BJ (cell line): ENCODE data around the gene SFR1. TPM values are rescaled to one million over a fixed set of nuclear protein-coding genes. Genes with fewer than 3 reads are reported as not detected.

ENCODE experiments used
- CTCF ChIA-PET: fragments of 350-600 bp; formaldehyde crosslinking; extraction: SDS; loops from one replicate; lab custom pipeline; 2021; ENCODE audit warnings: antibody characterized with exemption, inconsistent platforms; lab: Yijun Ruan, JAX
- POLR2A ChIA-PET: fragments of 300-600 bp; sonication (Branson Sonifier 250); formaldehyde crosslinking; extraction: SDS; loops from one replicate; lab custom pipeline; 2021; ENCODE audit warnings: antibody characterized with exemption; lab: Charles Lee
- DNase-seq: peaks from one replicate; pipeline ENCODE4 v3.0.0-alpha.2; 2011; ENCODE audit warnings: low read depth
- H3K27me3 ChIP-seq: 2 replicates; pipeline ENCODE4 v1.6.0; 2011; ENCODE audit warnings: low read length; ENCODE audit not compliant: control insufficient read depth, insufficient read depth
- H3K36me3 ChIP-seq: 2 replicates; pipeline ENCODE4 v1.5.1; 2011; ENCODE audit warnings: low read length; ENCODE audit not compliant: control insufficient read depth, insufficient read depth
- H3K4me3 ChIP-seq: 2 replicates; pipeline ENCODE4 v1.5.1; 2011; ENCODE audit warnings: low read depth, mild to moderate bottlenecking, control low read depth, low read length
- CTCF ChIP-seq: IDR thresholded peaks from 2 replicates; pipeline ENCODE4 v1.5.1; 2011; ENCODE audit warnings: low read depth, mild to moderate bottlenecking, control low read depth, inconsistent platforms, low read length, moderate library complexity; ENCODE audit not compliant: insufficient read depth
- polyA plus RNA-seq: library from polyadenylated mRNA; depleted of rRNA; stranded (reverse); fragments of >200 nt; gene quantifications from 2 replicates; pipeline ENCODE4 v1.2.3, GENCODE V29; 2011

The SFR1 gene
- polyA plus RNA-seq, 1 experiment: 1.5 TPM

GRCh38 chr10:104113376-104113956, 8.5 kb upstream of the SFR1 start:
- TF ChIP-seq CTCF: no peak
- Histone ChIP-seq H3K27me3 (no peaks in the 10 kb centered on the region), H3K36me3 (no peaks in the 10 kb centered on the region), H3K4me3 (no peak overlapping the region)
- CTCF ChIA-PET: no interaction called here
- DNase-seq: no peak
- POLR2A ChIA-PET: no interaction called here

- no peaks in the 10 kb centered on the region for H3K36me3 ChIP-seq
- ChIA-PET CTCF (interaction anchor here (1.0 kb wide), 1 partner anchor 157 kb away, joined by 3 read pairs; no protein-coding TSS in a partner anchor), POLR2A (no interaction called here)
- H3K27me3 ChIP-seq: no peaks in the 10 kb centered on the region
- no peak overlapping the region for H3K4me3 ChIP-seq
- DNase-seq: no peak
- no peak for TF ChIP-seq CTCF
Measured at GRCh38 chr10:104117839-104118323, 4.1 kb upstream of the SFR1 start.

- no peak for TF ChIP-seq CTCF
- no peak for DNase-seq
- H3K4me3 ChIP-seq: no peak overlapping the region
- ChIA-PET POLR2A (no interaction called here), CTCF (interaction anchor here (1.1 to 3.5 kb wide), 5 partner anchors 8 to 67 kb away, joined by 3 to 18 read pairs (median 7); no protein-coding TSS in a partner anchor)
- H3K36me3 ChIP-seq: no peaks in the 10 kb centered on the region
- no peaks in the 10 kb centered on the region for H3K27me3 ChIP-seq
Measured at GRCh38 chr10:104119996-104120395, 2.0 kb upstream of the SFR1 start.

GRCh38 chr10:104120512-104120902, 1.5 kb upstream of the SFR1 start:
- H3K36me3 ChIP-seq: no peaks in the 10 kb centered on the region
- H3K27me3 ChIP-seq: no peaks in the 10 kb centered on the region
- CTCF ChIA-PET: interaction anchor here (0.7 to 4.8 kb wide), 9 partner anchors 8 to 393 kb away, joined by 3 to 50 read pairs (median 7); no protein-coding TSS in a partner anchor
- peak overlapping the region; percentile 26 for H3K4me3 ChIP-seq
- no peak for TF ChIP-seq CTCF
- POLR2A ChIA-PET: interaction anchor here (0.6 to 1.8 kb wide), 2 partner anchors 11 to 19 kb away, joined by 3 to 22 read pairs; no protein-coding TSS in a partner anchor
- no peak for DNase-seq

- CTCF ChIA-PET: interaction anchor here (0.7 to 4.8 kb wide), 16 partner anchors 9 to 393 kb away, joined by 3 to 50 read pairs (median 6); no protein-coding TSS in a partner anchor
- POLR2A ChIA-PET: interaction anchor here (0.6 to 1.8 kb wide), 2 partner anchors 11 to 19 kb away, joined by 3 to 22 read pairs; no protein-coding TSS in a partner anchor
- H3K27me3 ChIP-seq: no peaks in the 10 kb centered on the region
- H3K36me3 ChIP-seq: no peaks in the 10 kb centered on the region
- TF ChIP-seq CTCF: no peak
- peak overlapping the region; percentile 70 for H3K4me3 ChIP-seq
- DNase-seq: peak; percentile 79
Measured at GRCh38 chr10:104120903-104121484, 977 bp upstream of the SFR1 start.
